Stimulated activated effector memory CD8-positive, alpha-beta T cell treated with anti-CD3 and anti-CD28 coated beads, Interleukin-12 subunit alpha, Interleukin-12 subunit beta, amount 100 ng/mL, for 72 hours (primary cell): ENCODE results near the gene MAP4K2.

Source experiments
- ATAC-seq: fragments of 150-1000 bp; cut with Tn5 transposase; 2 replicates; pipeline ENCODE4 v1.10.0; 2021
- DNase-seq, 2 donors: peaks; one replicate each; pipeline ENCODE4 v3.0.0; 2021 to 2022; ENCODE audit warnings: low spot score in 2 of 2
- H3K27ac Mint-ChIP-seq: one replicate; pipeline ENCODE4 v1.8.0; 2022; ENCODE audit warnings: mild to moderate bottlenecking, mixed read lengths
- H3K36me3 Mint-ChIP-seq: one replicate; pipeline ENCODE4 v1.8.0; 2022; ENCODE audit warnings: mild to moderate bottlenecking, mixed read lengths
- H3K4me1 Mint-ChIP-seq: one replicate; pipeline ENCODE4 v1.8.0; 2022; ENCODE audit warnings: mixed read lengths
- H3K4me3 Mint-ChIP-seq: one replicate; pipeline ENCODE4 v1.8.0; 2022; ENCODE audit warnings: mild to moderate bottlenecking, mixed read lengths
- H3K9me3 Mint-ChIP-seq: one replicate; pipeline ENCODE4 v1.8.0; 2022; ENCODE audit warnings: mixed read lengths

Gene MAP4K2

GRCh38 chr11:64804346-64805210 lies 1.6 kb upstream of the MAP4K2 start:
- ATAC-seq (no peak), DNase-seq (no peak)
- peaks cover 30% of the 10 kb centered on the region for H3K36me3 Mint-ChIP-seq
- peaks cover 38% of the 10 kb centered on the region for H3K4me1 Mint-ChIP-seq
- H3K4me3 Mint-ChIP-seq: peak overlapping the region; percentile 85
- H3K27ac Mint-ChIP-seq: no peak overlapping the region
- H3K9me3 Mint-ChIP-seq: no peaks in the 10 kb centered on the region

GRCh38 chr11:64803846-64804345 lies 882 bp upstream of the MAP4K2 start:
- peaks cover 30% of the 10 kb centered on the region for H3K36me3 Mint-ChIP-seq

GRCh38 chr11:64802370-64803157 lies 450 bp downstream of the MAP4K2 start:
- Mint-ChIP-seq H3K36me3 (peaks cover 37% of the 10 kb centered on the region), H3K27ac (peak overlapping the region; percentile 81), H3K4me3 (peak overlapping the region; percentile 85), H3K9me3 (no peaks in the 10 kb centered on the region), H3K4me1 (peaks cover 33% of the 10 kb centered on the region)
- DNase-seq: peak in 1 of 2 donors; percentile 50
- ATAC-seq: peak; percentile 11

More at GRCh38 chr11:64803846-64804345, 882 bp upstream of the MAP4K2 start:
- DNase-seq (no peak), ATAC-seq (no peak)
- peak overlapping the region; percentile 93 for H3K27ac Mint-ChIP-seq
- peaks cover 34% of the 10 kb centered on the region for H3K4me1 Mint-ChIP-seq
- peak overlapping the region; percentile 85 for H3K4me3 Mint-ChIP-seq
- H3K9me3 Mint-ChIP-seq: no peaks in the 10 kb centered on the region

- peaks cover 30% of the 10 kb centered on the region for H3K4me1 Mint-ChIP-seq
- H3K4me3 Mint-ChIP-seq: peak overlapping the region; percentile 85
- peaks cover 44% of the 10 kb centered on the region for H3K36me3 Mint-ChIP-seq
- DNase-seq (peak in 1 of 2 donors; percentile 52), ATAC-seq (no peak)
- H3K27ac Mint-ChIP-seq: peak overlapping the region; percentile 81
- no peaks in the 10 kb centered on the region for H3K9me3 Mint-ChIP-seq
These were observed 1.2 kb downstream of the MAP4K2 start for GRCh38 chr11:64801561-64802369.

GRCh38 chr11:64801158-64801464 lies 1.9 kb downstream of the MAP4K2 start:
- ATAC-seq (no peak), DNase-seq (peak in 1 of 2 donors; percentile 50)
- Mint-ChIP-seq H3K36me3 (peaks cover 46% of the 10 kb centered on the region), H3K9me3 (no peaks in the 10 kb centered on the region), H3K27ac (peak overlapping the region; percentile 81), H3K4me3 (peak overlapping the region; percentile 85), H3K4me1 (peaks cover 30% of the 10 kb centered on the region)

GRCh38 chr11:64800303-64801157 lies 2.5 kb downstream of the MAP4K2 start:
- no peak for ATAC-seq
- peak overlapping the region; percentile 85 for H3K4me3 Mint-ChIP-seq
- peaks cover 46% of the 10 kb centered on the region for H3K36me3 Mint-ChIP-seq
- H3K9me3 Mint-ChIP-seq: no peaks in the 10 kb centered on the region
- peaks cover 25% of the 10 kb centered on the region for H3K4me1 Mint-ChIP-seq
- peak in 1 of 2 donors; percentile 48 for DNase-seq
- H3K27ac Mint-ChIP-seq: peak overlapping the region; percentile 81

- Mint-ChIP-seq H3K27ac (peak overlapping the region; percentile 35), H3K4me3 (no peak overlapping the region), H3K36me3 (peaks cover 47% of the 10 kb centered on the region), H3K9me3 (no peaks in the 10 kb centered on the region), H3K4me1 (peaks cover 25% of the 10 kb centered on the region)
- DNase-seq (no peak), ATAC-seq (no peak)
These were observed 3.3 kb downstream of the MAP4K2 start for GRCh38 chr11:64799623-64800302.

GRCh38 chr11:64799256-64799622 lies 3.8 kb downstream of the MAP4K2 start:
- Mint-ChIP-seq H3K4me3 (no peak overlapping the region), H3K4me1 (peaks cover 31% of the 10 kb centered on the region), H3K27ac (peak overlapping the region; percentile 35), H3K36me3 (peaks cover 52% of the 10 kb centered on the region), H3K9me3 (no peaks in the 10 kb centered on the region)
- ATAC-seq: no peak
- no peak for DNase-seq

GRCh38 chr11:64796757-64797541 lies 6.1 kb downstream of the MAP4K2 start:
- H3K4me1 Mint-ChIP-seq: peaks cover 31% of the 10 kb centered on the region
- H3K4me3 Mint-ChIP-seq: no peak overlapping the region
- ATAC-seq: no peak
- no peak overlapping the region for H3K27ac Mint-ChIP-seq
- peaks cover 50% of the 10 kb centered on the region for H3K36me3 Mint-ChIP-seq
- DNase-seq: no peak
- H3K9me3 Mint-ChIP-seq: no peaks in the 10 kb centered on the region

- no peaks in the 10 kb centered on the region for H3K9me3 Mint-ChIP-seq
- H3K36me3 Mint-ChIP-seq: peaks cover 50% of the 10 kb centered on the region
- DNase-seq: no peak
- no peak overlapping the region for H3K4me3 Mint-ChIP-seq
- peak overlapping the region; percentile 23 for H3K27ac Mint-ChIP-seq
- no peak for ATAC-seq
- H3K4me1 Mint-ChIP-seq: peaks cover 31% of the 10 kb centered on the region
These were observed 6.8 kb downstream of the MAP4K2 start for GRCh38 chr11:64796047-64796756.

GRCh38 chr11:64794526-64794925 lies 8.5 kb downstream of the MAP4K2 start:
- peak overlapping the region; percentile 78 for H3K27ac Mint-ChIP-seq

GRCh38 chr11:64793271-64794160 lies 9.5 kb downstream of the MAP4K2 start:
- no peak overlapping the region for H3K4me3 Mint-ChIP-seq
- H3K4me1 Mint-ChIP-seq: peaks cover 26% of the 10 kb centered on the region

More at GRCh38 chr11:64794526-64794925, 8.5 kb downstream of the MAP4K2 start:
- ATAC-seq: no peak
- no peak for DNase-seq
- Mint-ChIP-seq H3K36me3 (peaks cover 52% of the 10 kb centered on the region), H3K9me3 (no peaks in the 10 kb centered on the region), H3K4me3 (no peak overlapping the region), H3K4me1 (peaks cover 31% of the 10 kb centered on the region)

More at GRCh38 chr11:64793271-64794160, 9.5 kb downstream of the MAP4K2 start:
- Mint-ChIP-seq H3K27ac (peak overlapping the region; percentile 78), H3K36me3 (peaks cover 61% of the 10 kb centered on the region), H3K9me3 (no peaks in the 10 kb centered on the region)
- DNase-seq: no peak
- ATAC-seq: no peak
